HK-2 (cell line): ENCODE results near the gene NFKBIE.
A peak's percentile ranks its signal among the peaks of the same experiment; 100 is the strongest.
"Not testable (repeated sequence)": the region's sequence is repeated elsewhere in the genome, so short reads cannot be mapped to it uniquely, and the experiment has no call there.

ENCODE experiments used
- DNase-seq: peaks from one replicate; pipeline ENCODE4 v3.0.0-alpha.2; 2018; ENCODE audit not compliant: unreplicated experiment

The NFKBIE gene, protein sequence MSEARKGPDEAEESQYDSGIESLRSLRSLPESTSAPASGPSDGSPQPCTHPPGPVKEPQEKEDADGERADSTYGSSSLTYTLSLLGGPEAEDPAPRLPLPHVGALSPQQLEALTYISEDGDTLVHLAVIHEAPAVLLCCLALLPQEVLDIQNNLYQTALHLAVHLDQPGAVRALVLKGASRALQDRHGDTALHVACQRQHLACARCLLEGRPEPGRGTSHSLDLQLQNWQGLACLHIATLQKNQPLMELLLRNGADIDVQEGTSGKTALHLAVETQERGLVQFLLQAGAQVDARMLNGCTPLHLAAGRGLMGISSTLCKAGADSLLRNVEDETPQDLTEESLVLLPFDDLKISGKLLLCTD

DNA sequence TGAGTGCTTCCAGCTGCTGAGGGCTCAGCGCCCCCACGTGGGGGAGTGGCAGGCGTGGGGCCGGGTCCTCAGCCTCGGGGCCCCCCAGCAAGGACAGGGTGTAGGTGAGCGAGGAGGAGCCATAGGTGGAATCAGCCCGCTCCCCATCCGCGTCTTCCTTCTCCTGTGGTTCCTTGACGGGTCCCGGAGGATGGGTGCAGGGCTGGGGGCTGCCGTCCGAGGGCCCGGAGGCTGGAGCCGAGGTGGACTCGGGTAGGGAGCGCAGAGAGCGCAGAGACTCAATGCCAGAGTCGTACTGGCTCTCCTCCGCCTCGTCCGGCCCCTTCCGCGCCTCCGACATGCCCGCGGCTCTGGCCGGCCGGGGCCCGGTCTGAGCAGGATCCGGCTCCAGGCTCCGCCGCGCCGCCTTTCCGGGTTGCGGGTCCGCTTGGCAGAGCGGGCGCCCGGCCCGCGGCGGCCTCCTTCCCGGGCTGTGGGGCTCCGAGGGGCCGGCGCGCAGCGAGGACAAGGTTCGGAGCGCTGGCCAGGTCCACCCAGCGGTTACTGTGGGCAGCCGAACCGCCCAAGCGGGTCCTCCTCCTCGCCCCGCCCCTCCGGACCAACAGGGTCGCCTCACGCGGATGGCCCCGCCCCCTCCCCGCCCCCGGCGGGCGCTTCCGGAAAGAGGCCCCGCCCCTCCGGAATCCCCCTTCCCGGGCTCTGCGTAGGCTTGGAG is at the start of gene NFKBIE:
NFKBIE (minus strand) TSS at position 545 of the 715 bp plus-strand sequence; CDS start at position 340, 205 bp downstream.
- DNase-seq: peak; percentile 98

DNA sequence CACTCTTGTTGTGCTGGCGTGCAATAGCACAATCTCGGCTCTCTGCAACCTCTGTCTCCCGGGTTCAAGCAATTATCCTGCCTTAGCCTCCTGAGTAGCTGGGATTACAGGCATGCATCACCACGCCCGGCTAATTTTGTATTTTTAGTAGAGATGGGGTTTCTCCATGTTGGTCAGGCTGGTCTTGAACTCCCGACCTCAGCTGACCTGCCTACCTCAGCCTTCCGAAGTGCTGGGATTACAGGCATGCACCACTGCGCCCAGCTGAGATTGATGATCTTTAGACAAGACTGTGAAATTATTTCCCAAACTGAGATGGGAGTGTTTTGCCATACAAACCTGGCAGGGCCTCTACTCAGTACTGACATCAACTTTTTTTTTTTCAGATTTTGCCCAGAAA is 49.3 kb upstream of the NFKBIE start:
- DNase-seq: not testable (repeated sequence)

DNA sequence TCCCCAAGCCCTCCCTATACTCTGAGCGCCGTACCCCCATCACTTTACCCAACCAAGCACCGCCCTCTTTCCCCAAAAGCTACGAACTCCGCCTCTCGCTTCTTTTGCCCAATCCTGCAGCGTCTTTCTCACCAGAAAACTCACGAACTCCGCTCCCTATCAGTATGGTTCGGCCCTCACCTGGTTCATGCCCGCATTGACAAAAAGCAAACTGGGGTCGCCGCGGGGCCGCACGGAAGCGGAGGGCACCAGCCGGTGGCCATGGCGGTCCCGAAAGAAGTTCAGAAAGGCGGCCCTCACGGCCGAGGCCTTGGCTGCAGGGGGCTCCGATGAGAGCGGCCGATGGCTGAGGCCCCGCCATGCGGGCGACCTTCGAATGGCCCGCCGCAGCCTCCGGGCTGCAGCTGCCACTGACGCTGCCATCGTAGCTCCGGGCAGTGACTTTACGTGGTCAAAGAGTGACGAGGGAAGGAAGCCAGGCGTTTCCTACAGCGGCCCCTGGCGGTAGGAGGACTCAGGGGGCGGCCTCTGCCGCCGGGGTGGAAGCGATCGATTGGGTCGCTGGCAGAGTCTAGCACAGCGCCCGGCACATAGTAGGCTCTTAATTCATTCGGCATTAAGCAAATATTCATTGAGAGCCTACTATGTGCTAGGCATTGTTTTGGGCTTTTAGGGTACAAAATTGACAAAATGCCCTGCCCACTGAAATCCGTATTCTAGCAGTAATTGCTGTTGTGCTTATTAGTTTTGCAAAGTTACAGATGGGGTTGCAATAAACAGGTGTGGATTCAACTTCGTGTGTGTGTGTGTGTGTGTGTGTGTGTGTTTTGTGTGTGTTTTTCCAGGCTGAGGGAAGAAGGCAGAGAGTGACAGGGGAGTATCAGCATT is 47.8 kb upstream of the NFKBIE start, which contains the start of gene AARS2:
AARS2 (minus strand) TSS at position 447 of the 888 bp plus-strand sequence; CDS start at position 423, 24 bp downstream.
- peak; percentile 88 for DNase-seq

DNA sequence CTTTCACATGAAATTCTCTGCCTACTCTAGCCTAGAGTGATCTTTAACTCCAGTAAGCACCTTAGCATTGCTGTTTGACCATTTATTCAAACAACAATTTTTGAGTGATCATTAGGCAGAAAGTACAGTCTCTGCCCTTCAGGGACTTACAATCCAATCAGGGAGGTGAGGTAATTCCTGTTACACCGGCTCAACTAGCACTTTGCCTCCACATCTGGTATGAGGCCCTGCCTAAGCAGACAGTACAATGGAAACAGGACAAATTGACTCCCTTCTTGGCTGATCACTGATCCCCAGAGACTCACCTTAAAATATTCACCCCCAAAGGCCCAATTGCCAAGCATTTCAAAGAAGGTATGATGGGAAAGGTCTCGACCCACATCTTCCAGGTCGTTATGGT is 46.4 kb upstream of the NFKBIE start:
- no peak for DNase-seq

DNA sequence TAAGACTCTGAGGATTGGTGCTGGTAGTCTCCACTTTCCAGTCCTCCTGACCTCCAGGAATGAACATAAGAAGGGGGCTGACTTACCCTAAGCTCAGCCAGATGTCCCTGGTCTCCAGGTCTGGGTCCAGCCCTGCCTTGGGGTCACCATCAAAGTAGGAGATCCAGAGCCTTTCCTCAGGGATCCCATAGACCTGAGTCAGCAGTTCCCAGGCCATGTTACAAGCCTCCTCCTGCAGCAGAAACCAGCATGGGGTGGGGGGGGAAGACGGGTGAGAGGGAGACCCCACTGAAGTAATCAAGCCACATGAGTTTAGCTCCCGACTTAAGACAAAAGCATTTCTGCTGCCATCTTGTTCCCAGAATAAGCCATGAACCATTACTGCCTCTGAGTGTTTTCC is 46.0 kb upstream of the NFKBIE start:
- DNase-seq: no peak

DNA sequence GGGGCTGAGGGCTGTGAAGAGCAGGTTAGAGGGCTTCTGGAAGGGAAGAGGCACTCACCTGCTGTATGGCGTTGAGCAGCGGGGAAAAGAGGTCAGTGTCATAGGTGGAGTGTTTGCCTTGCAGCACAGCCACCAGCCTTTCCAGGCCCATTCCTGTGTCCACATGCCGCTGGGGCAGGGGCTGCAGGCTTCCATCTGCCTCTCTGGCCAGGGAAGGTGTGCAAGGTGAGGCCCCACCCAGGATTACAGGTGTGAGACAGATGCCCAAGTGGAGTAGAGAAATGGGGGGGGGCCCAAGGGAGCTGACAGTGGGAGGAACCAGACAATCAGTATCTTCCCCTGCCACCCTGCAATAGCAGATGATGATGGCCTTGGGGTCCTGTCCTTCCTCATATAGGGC is 44.9 kb upstream of the NFKBIE start:
- no peak for DNase-seq

DNA sequence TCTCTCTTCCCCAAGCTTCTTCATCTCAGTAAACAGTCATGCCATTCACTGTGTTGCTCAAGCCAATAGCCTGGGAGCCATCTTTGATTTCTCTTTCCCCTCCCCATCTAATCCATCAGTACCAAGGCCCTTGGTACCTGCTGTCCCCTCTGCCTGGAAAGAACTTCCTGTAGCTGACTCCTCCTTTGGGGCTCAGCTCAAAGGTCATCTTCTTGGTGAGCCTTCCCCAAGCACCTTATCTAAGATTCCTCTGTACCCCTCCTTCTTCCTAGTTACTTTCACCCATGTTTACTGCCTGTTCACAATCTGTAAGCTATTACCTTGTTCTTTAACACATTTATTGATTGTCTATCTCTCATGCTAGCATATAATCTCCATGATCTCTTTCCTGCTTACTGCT is 44.3 kb upstream of the NFKBIE start:
- no peak for DNase-seq

DNA sequence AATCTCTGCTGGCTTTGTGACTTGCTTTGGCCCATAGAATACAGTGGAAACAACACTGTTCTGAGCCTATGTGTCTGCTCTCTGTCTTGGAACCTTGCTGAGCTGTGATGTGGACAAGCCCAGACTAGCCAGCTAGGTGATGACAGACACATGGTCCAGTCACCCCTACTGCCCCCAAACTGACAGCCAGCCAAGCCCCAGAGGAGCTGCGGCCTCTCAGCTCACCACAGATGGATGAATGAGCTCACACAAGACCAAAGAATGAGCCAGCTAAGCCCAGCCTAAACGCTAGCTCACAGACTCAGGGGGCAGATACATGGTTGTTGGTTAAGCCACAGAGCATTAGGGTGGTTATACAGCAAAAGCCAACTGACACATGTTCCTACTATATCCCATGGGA is 43.7 kb upstream of the NFKBIE start:
- DNase-seq: no peak

DNA sequence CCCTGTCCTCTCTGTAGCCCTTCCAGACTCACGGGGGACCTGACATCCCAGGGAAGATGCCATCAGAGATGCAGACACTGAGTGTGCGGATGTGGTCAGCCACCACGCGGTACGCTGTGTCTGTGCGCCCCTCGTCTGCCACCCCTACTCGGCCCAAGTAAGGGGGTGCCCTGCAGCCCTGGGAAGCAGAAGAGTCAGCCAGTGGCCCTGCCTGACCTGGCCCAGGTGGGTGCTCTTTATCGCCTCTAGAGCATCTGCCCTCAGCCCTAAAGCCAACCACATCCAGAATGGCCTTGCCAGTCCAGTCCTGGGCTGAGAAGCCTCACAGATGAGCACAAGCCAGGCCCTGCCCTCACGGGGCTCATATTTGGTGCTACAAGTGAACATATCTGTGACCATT is 41.9 kb upstream of the NFKBIE start:
- DNase-seq: no peak

DNA sequence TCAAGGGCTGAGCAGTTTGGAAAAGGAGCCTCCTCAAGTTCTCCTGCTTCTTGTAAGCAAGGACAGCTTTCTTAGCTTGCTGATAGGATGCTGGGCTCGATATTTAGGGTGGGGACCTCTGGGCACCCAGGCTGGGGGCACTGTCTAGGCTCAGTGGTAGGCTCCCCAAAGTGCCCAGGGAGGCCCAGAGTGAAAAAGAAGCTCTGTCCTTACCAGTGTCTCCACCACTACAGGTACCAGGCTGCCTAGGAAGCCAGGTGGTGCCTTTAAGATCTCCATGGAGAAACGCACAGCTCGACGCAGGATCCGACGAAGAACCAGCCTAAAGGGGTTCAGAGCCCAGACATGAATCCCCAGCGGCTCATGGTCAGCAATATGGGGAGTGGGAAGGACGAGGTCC is 41.4 kb upstream of the NFKBIE start:
- no peak for DNase-seq

DNA sequence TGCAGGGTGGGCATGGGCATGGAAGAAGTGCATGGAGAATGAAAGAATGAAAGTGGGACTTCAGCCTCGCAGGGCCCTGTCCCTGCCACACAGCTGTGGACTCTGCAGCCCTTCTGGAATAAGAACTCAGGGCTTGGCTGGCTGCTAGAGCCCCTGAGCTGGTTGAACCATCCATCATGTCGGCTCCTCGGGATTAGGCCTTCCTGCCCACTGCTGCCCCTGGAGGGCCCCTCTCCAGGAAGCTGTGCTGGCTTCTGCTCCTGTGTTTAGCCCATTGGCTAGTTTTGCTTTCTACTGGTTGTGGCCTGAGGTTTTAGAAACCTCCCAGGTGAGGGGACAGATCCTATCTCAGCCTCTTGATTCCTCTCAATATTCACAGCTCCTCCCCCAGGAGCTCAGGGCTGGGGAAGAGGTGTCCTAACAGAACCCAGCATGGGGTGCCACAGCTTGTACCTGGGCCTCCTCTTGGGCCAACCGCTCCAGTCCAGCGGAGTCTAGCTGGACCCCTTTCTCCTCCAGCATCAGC is 39.9 kb upstream of the NFKBIE start:
- no peak for DNase-seq

DNA sequence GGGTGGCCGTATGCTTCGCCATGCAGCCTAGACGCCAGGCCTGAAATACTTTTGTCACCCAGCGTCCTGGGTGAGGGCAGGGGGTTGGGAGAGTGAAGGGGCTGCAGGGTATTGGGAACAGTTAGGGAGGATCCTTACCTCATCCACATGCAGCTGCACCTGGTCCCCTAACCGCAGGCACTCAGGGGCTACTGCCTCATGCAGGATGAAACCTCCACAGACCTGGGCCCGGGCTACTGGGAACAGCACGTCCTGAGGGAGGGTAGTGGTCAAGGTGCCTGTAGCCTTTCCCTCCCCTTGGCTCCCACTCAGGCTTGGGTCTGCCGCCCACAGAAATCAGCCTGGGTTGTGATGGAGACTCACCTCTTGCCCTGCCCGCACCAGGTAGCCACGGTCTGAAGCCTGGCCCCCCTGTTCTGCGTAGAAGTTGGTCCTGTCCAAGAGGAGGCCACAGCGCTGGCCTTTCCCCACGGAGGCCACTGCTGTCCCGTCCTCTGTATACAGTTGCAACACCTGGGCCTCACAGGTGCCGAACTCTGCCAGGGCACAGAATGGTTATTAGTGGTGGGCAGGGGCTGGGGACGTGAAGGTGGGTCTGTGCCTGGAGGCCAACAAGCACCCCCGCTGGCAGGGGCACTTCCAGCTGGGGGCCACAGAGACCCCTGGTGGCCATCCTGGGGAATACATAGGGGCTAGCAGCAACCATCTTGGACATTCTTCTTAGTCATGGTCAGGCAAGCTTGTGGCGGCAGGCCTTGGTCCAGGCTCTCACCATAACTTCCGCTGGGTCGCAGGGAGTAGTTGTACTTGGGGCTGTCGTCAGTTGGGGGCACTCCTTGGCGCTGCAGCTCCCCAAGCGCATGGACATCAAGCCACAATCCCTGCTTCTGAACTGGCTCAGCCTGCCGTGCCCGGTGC is 39.2 kb upstream of the NFKBIE start:
- DNase-seq: peak; percentile 49

DNA sequence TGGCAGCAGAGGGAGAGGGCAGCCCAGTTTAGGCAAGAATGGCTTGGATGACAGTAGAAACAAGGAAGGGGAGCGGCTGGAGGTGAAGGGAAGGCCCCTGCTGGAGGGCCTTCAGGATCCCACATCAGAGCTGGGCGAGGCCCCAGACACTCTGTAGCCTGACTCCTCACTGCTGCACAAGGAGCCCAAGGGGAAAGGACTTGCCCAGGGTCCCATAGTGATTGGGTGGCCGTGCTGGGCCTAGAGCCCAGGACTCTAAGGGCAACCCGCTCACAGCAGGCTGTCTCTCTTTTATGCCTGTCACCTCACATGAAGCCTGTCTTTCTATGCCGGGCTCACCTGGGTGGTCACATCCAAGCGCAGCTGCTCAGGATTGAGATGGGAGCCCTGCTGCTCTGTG is 38.5 kb upstream of the NFKBIE start:
- DNase-seq: no peak

DNA sequence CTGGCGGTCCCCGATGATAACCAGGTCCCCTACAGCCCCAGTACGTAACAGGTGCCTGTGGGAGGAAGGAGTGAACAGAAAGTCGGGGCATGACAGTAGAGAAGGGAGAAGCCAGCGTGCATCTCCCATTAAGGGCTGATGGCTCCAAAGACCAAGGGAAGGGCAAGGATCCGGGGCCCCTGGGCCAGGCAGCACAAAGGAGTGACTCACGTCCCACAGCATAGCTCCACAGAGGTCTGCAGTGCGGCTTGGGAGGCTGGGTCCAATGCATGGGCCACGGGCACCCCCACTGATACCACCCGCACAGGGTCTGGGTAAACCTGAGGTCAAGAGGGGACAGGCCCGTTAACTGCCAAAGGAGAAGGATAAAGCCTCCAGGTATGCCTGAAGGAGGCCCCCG is 37.5 kb upstream of the NFKBIE start:
- no peak for DNase-seq

DNA sequence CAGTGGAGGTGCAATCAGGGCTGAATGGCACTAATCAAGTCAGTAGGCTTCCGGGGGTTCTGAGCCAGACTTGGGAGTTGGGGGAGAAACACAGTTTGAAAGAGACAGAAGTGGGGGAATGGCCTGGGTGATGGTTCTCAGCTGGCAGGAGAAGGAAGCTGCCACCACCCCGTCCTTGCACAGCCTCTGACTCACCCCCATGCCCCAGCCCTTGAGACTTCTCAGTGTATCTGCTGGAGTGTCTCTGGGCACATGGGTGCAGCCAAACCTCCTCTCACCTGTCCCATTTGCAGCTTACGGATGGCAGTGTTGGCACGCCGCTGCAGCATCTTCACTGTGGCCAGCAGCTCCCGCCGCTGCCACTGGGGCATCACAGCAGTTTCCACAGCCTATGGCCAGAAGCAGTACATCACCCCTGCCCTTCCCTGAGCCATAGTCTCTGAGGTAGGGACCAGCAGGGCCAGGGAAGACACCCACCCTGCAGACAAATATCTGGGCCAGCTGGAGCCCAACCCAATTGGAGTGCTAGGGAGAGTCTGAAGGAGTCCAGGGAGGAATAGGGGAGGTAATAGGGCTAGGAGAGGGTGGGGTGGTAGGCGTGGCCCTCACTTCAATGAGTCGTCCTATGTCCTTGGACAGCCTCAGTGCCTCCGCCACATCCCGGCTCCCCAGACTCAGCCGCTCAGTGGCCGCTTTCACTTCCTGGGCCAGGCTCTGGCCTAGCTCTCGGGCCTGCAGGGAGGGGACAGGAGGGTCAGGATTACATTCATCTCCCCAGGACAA is 36.6 kb upstream of the NFKBIE start:
- DNase-seq: no peak

DNA sequence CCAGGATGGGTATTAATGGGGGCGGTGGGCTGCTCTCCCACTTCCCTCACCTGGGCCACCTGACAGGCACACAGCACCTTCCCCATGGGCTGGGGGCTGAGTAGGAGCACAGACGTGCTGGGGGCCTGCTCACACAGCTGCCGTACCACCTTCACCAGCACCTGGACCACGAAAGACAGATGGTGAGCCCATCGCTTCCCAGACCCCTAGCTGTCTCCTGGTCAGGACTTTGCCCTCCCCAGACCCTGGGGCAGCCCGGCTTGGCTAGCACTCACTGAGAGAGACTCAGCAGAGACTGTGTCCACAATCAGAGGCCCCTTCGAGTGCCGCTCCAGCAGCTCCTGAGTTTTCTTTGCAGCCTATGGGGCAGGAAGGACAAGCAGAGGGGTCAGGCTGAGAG is 35.8 kb upstream of the NFKBIE start:
- DNase-seq: no peak

DNA sequence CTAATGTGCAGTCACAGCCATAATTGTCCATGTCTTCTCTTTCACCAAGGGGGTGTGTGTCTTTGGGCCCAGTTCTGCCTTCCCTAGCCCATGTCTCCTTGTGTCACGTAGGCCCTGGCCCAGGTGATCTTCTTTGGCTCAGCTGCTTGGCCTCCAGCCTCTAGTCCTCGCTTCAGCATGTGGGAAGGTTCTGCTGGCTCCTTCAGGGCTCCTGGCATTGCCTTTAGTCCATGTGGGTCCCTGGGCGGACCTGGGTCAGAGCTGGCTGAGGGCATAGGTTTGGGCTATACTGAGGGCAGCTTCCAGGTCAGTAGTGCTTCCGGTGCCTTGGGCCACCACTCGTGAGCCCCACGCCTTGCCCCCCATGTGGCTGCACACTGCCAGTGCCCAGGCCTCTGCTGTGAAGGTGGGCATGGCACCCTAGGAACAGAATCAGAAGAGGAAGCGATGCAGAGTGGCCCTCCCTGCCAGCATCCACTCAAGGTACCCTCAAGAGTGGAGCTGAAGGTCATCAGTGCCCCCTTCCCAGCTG is 35.0 kb upstream of the NFKBIE start:
- DNase-seq: no peak

DNA sequence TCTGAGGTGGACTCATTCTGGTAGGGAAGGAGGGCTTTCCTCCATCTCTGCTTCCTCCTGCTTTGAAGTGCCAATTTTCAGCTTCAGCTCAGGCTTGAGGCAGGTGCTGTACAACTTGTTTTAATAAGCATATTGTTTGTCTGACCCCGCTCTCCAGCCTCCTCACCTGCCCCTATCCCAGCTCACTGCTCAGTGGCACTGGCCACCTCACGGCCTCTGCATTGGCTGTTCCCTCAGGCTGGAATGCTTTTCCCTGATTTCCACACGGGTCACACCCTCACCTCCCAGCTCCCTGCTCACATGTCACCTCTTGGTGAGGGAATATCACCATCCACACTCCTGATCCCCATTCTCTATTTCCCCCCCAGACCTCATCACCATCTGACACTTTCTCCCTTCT is 33.5 kb upstream of the NFKBIE start:
- DNase-seq: no peak

DNA sequence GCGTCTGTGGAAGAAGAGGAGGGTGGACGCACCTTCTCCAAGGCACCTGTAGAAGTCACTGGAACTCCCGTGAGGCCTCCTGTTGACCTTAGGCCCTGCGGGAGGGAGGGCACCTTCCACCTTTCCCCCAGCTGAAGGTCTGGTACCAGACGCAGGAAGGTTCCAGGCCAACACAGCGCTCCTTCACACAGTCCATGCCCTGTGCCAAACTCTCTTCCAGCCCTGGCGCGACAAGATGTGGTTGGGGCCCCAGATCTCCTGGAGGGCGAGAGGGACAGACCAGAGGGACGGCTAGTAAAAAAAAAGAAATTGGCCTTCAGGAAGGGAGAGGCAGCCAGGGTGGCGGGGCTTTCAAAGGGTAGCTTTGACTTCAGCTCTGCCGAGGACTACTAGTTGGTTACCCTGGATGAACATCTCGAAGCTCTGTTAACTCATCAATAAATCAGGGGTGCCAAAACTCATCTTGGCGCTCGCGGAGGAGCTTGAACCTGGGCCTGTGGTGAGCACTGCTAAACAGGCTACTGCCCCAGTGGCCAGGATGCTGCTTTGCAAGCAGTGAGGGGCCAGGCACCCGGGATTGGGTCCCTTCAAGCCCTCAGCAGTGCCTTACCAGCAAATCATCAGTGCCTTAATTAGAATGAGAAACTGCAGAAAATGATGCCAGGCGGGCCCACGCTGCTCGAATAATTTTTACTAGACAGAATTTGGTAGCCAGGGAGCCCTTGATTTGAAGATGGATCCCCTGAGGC is 32.9 kb upstream of the NFKBIE start:
- no peak for DNase-seq
